Tibial artery (tissue), 4 donors: ENCODE measurements around the gene ZRANB3.

ENCODE experiments used
- DNase-seq, 2 donors: peaks; one replicate each; pipeline ENCODE4 v3.0.0-alpha.2; 2019
- H3K27ac ChIP-seq, 2 donors: fragments of 200-600 bp; sonication (generic) in 1 of 2; 1 replicate in 1 of 2; 2 replicates in 1 of 2; pipeline ENCODE4 v1.5.1; 2018 to 2019; ENCODE audit warnings: mild to moderate bottlenecking in 1 of 2
- H3K27me3 ChIP-seq, 2 donors: fragments of 200-600 bp; sonication (generic) in 1 of 2; one replicate each; pipeline versions ENCODE4 v1.5.1 to v1.6.0; 2016 to 2019
- H3K36me3 ChIP-seq, 3 donors: fragments of 200-600 bp; sonication (generic) in 2 of 3; one replicate each; pipeline ENCODE4 v1.5.1; 2016 to 2019; ENCODE audit warnings: mild to moderate bottlenecking in 2 of 3
- H3K4me1 ChIP-seq, 4 donors: fragments of 200-600 bp; sonication (generic) in 2 of 4; 1 replicate in 3 of 4; 2 replicates in 1 of 4; pipeline ENCODE4 v1.5.1; 2016 to 2019
- H3K4me3 ChIP-seq, 2 donors: fragments of 200-600 bp; sonication (generic) in 1 of 2; 1 replicate in 1 of 2; 2 replicates in 1 of 2; pipeline ENCODE4 v1.5.1; 2018 to 2019; ENCODE audit warnings: mild to moderate bottlenecking in 2 of 2
- H3K9me3 ChIP-seq, 3 donors: fragments of 200-600 bp; sonication (generic) in 1 of 3; one replicate each; pipeline ENCODE4 v1.5.1; 2016 to 2019
- CTCF ChIP-seq, 2 experiments: fragments of 200-600 bp in 1 of 2; fragments of 450-650 bp in 1 of 2; IDR thresholded peaks; one replicate each; pipeline ENCODE4 v1.5.1; 2017 to 2019; ENCODE audit warnings: antibody characterized with exemption in 2 of 2, mild to moderate bottlenecking in 1 of 2, moderate library complexity in 1 of 2
- intact Hi-C: fragments of 100-400 bp; cut with DNase I; formaldehyde crosslinking; loops from one replicate; pipeline ENCODE4 v1.15.0; 2023; ENCODE audit warnings: low total_unique reads

The ZRANB3 gene

GRCh38 chr2:135485441-135485840 is 45.6 kb downstream of the ZRANB3 start:
- Histone ChIP-seq H3K9me3 (no peaks in the 10 kb centered on the region), H3K4me1 (no peaks in the 10 kb centered on the region), H3K27me3 (no peaks in the 10 kb centered on the region), H3K36me3 (peaks cover 0 to 24% (median 8%) of the 10 kb centered on the region in 3 donors), H3K27ac (no peak overlapping the region), H3K4me3 (no peak overlapping the region)
- DNase-seq = no peak
- TF ChIP-seq CTCF (IDR thresholded peaks at IDR 0.05) = no peak
- intact Hi-C loops = no loop called here

GRCh38 chr2:135475128-135475527 is 55.9 kb downstream of the ZRANB3 start:
- Histone ChIP-seq H3K27me3 (no peaks in the 10 kb centered on the region), H3K4me1 (no peaks in the 10 kb centered on the region), H3K27ac (no peak overlapping the region), H3K36me3 (no peaks in the 10 kb centered on the region), H3K9me3 (no peaks in the 10 kb centered on the region), H3K4me3 (no peak overlapping the region)
- DNase-seq = no peak
- intact Hi-C loops = no loop called here
- no peak for TF ChIP-seq CTCF (IDR thresholded peaks at IDR 0.05)

- intact Hi-C loops = no loop called here
- peak; percentile 13 to 24 for TF ChIP-seq CTCF (IDR thresholded peaks at IDR 0.05)
- no peak for DNase-seq
These were observed 57.5 kb downstream of the ZRANB3 start for GRCh38 chr2:135473567-135473966.

GRCh38 chr2:135471106-135471505 is 59.9 kb downstream of the ZRANB3 start:
- H3K9me3 ChIP-seq = no peaks in the 10 kb centered on the region
- no peak overlapping the region for H3K27ac ChIP-seq
- intact Hi-C loops = no loop called here
- no peaks in the 10 kb centered on the region for H3K27me3 ChIP-seq
- TF ChIP-seq CTCF (IDR thresholded peaks at IDR 0.05) = no peak
- DNase-seq = no peak
- H3K4me1 ChIP-seq = no peaks in the 10 kb centered on the region
- H3K36me3 ChIP-seq = no peaks in the 10 kb centered on the region
- H3K4me3 ChIP-seq = no peak overlapping the region

More at GRCh38 chr2:135473567-135473966, 57.5 kb downstream of the ZRANB3 start:
- Histone ChIP-seq H3K27ac (no peak overlapping the region), H3K9me3 (no peaks in the 10 kb centered on the region), H3K4me3 (no peak overlapping the region), H3K4me1 (no peaks in the 10 kb centered on the region), H3K36me3 (no peaks in the 10 kb centered on the region), H3K27me3 (no peaks in the 10 kb centered on the region)

GRCh38 chr2:135457279-135457678 is 73.7 kb downstream of the ZRANB3 start:
- no peaks in the 10 kb centered on the region for H3K36me3 ChIP-seq
- peaks cover 0 to 12% (median 8%) of the 10 kb centered on the region in 3 donors for H3K9me3 ChIP-seq
- H3K4me1 ChIP-seq = no peaks in the 10 kb centered on the region
- H3K27ac ChIP-seq = no peak overlapping the region
- intact Hi-C loops = no loop called here
- TF ChIP-seq CTCF (IDR thresholded peaks at IDR 0.05) = no peak
- no peaks in the 10 kb centered on the region for H3K27me3 ChIP-seq
- DNase-seq = no peak
- H3K4me3 ChIP-seq = no peak overlapping the region

GRCh38 chr2:135456835-135457234 is 74.2 kb downstream of the ZRANB3 start:
- no peak overlapping the region for H3K27ac ChIP-seq
- no peaks in the 10 kb centered on the region for H3K36me3 ChIP-seq
- no peaks in the 10 kb centered on the region for H3K4me1 ChIP-seq
- H3K4me3 ChIP-seq = no peak overlapping the region
- DNase-seq = no peak
- H3K9me3 ChIP-seq = peaks cover 0 to 12% (median 8%) of the 10 kb centered on the region in 3 donors
- TF ChIP-seq CTCF (IDR thresholded peaks at IDR 0.05) = no peak
- H3K27me3 ChIP-seq = no peaks in the 10 kb centered on the region
- intact Hi-C loops = no loop called here
